Measurements from ENCODE around the gene PAK6. TPM values are rescaled to one million over a fixed set of nuclear protein-coding genes. Genes with fewer than 3 reads are reported as not detected.

PAK6 gene
- total RNA-seq, 1 donor from 2014 or later, result not detected

- no peaks in the 10 kb centered on the region for H3K27me3 Mint-ChIP-seq (ENCODE audit: unreplicated experiment)
- H3K27ac Mint-ChIP-seq (ENCODE audit: unreplicated experiment), result no peak overlapping the region
- TF ChIP-seq, protein P1, sequence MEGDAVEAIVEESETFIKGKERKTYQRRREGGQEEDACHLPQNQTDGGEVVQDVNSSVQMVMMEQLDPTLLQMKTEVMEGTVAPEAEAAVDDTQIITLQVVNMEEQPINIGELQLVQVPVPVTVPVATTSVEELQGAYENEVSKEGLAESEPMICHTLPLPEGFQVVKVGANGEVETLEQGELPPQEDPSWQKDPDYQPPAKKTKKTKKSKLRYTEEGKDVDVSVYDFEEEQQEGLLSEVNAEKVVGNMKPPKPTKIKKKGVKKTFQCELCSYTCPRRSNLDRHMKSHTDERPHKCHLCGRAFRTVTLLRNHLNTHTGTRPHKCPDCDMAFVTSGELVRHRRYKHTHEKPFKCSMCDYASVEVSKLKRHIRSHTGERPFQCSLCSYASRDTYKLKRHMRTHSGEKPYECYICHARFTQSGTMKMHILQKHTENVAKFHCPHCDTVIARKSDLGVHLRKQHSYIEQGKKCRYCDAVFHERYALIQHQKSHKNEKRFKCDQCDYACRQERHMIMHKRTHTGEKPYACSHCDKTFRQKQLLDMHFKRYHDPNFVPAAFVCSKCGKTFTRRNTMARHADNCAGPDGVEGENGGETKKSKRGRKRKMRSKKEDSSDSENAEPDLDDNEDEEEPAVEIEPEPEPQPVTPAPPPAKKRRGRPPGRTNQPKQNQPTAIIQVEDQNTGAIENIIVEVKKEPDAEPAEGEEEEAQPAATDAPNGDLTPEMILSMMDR (IDR thresholded peaks at IDR 0.05), result no peak
- H3K36me3 Mint-ChIP-seq (ENCODE audit: unreplicated experiment), result no peaks in the 10 kb centered on the region
- no peak overlapping the region for H3K4me3 Mint-ChIP-seq (ENCODE audit: unreplicated experiment)
- no peak for DNase-seq (ENCODE audit: extremely low spot score, unreplicated experiment)
- no peaks in the 10 kb centered on the region for H3K9me3 Mint-ChIP-seq (ENCODE audit: unreplicated experiment)
- H3K4me1 Mint-ChIP-seq (ENCODE audit: unreplicated experiment), result no peaks in the 10 kb centered on the region
Observed at GRCh38 chr15:40204100-40204499, 34.8 kb upstream of the PAK6 start.

GRCh38 chr15:40217166-40217824, 21.6 kb upstream of the PAK6 start:
- H3K27me3 Mint-ChIP-seq (ENCODE audit: unreplicated experiment), result no peaks in the 10 kb centered on the region
- H3K9me3 Mint-ChIP-seq (ENCODE audit: unreplicated experiment), result no peaks in the 10 kb centered on the region
- TF ChIP-seq, protein P1 (IDR thresholded peaks at IDR 0.05), result peak; percentile 91
- H3K4me1 Mint-ChIP-seq (ENCODE audit: unreplicated experiment), result no peaks in the 10 kb centered on the region
- H3K27ac Mint-ChIP-seq (ENCODE audit: unreplicated experiment), result no peak overlapping the region
- DNase-seq (ENCODE audit: extremely low spot score, unreplicated experiment), result no peak
- H3K4me3 Mint-ChIP-seq (ENCODE audit: unreplicated experiment), result no peak overlapping the region
- H3K36me3 Mint-ChIP-seq (ENCODE audit: unreplicated experiment), result no peaks in the 10 kb centered on the region

GRCh38 chr15:40219801-40220200, 19.1 kb upstream of the PAK6 start:
- TF ChIP-seq, protein P1 (IDR thresholded peaks at IDR 0.05), result no peak
- Mint-ChIP-seq H3K4me3 (ENCODE audit: unreplicated experiment) (no peak overlapping the region), H3K4me1 (ENCODE audit: unreplicated experiment) (no peaks in the 10 kb centered on the region), H3K27me3 (ENCODE audit: unreplicated experiment) (no peaks in the 10 kb centered on the region), H3K27ac (ENCODE audit: unreplicated experiment) (no peak overlapping the region), H3K36me3 (ENCODE audit: unreplicated experiment) (peaks cover 3% of the 10 kb centered on the region), H3K9me3 (ENCODE audit: unreplicated experiment) (no peaks in the 10 kb centered on the region)
- DNase-seq (ENCODE audit: extremely low spot score, unreplicated experiment), result no peak

DNA sequence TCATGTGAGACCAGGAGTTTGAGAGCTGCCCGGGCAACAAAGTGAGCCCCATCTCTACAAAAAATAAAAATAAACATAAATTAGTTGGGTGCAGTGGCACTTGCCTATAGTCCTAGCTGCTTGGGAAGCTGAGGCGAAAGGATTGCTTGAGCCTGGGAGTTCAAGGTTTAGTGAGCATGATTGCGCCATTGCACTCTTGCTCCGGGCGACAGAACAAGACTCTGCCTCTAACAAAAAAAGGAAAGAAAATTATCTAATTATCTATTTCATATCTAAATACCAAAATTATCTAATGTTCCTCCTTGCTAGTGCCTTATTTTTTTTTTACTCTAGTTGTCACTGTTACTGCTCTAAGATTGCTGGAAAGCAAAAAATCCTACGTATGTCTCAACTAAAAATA, 16.7 kb upstream of the PAK6 start:
- Mint-ChIP-seq H3K27me3 (ENCODE audit: unreplicated experiment) (no peaks in the 10 kb centered on the region), H3K27ac (ENCODE audit: unreplicated experiment) (no peak overlapping the region), H3K36me3 (ENCODE audit: unreplicated experiment) (peaks cover 7% of the 10 kb centered on the region), H3K9me3 (ENCODE audit: unreplicated experiment) (no peaks in the 10 kb centered on the region), H3K4me1 (ENCODE audit: unreplicated experiment) (no peaks in the 10 kb centered on the region), H3K4me3 (ENCODE audit: unreplicated experiment) (no peak overlapping the region)
- TF ChIP-seq, protein P1 (IDR thresholded peaks at IDR 0.05), result no peak
- no peak for DNase-seq (ENCODE audit: extremely low spot score, unreplicated experiment)

GRCh38 chr15:40226736-40227135, 12.1 kb upstream of the PAK6 start:
- no peak for DNase-seq (ENCODE audit: extremely low spot score, unreplicated experiment)
- Mint-ChIP-seq H3K36me3 (ENCODE audit: unreplicated experiment) (peaks cover 7% of the 10 kb centered on the region), H3K4me1 (ENCODE audit: unreplicated experiment) (no peaks in the 10 kb centered on the region), H3K27me3 (ENCODE audit: unreplicated experiment) (no peaks in the 10 kb centered on the region), H3K27ac (ENCODE audit: unreplicated experiment) (no peak overlapping the region), H3K9me3 (ENCODE audit: unreplicated experiment) (no peaks in the 10 kb centered on the region), H3K4me3 (ENCODE audit: unreplicated experiment) (no peak overlapping the region)
- TF ChIP-seq, protein P1 (IDR thresholded peaks at IDR 0.05), result no peak
